Medulla oblongata (tissue), 1 donor: ENCODE results near the gene AQP4.

Source experiments
- DNase-seq: peaks from one replicate; pipeline ENCODE4 v3.0.0-alpha.2; 2015; ENCODE audit errors: extremely low spot score

AQP4 gene

GRCh38 chr18:26865557-26865956 is at the start of gene AQP4:
TSS of gene AQP4 (minus strand) at chr18:26865707. CDS start at chr18:26865689, 18 bp downstream.
- DNase-seq, result no peak

DNA sequence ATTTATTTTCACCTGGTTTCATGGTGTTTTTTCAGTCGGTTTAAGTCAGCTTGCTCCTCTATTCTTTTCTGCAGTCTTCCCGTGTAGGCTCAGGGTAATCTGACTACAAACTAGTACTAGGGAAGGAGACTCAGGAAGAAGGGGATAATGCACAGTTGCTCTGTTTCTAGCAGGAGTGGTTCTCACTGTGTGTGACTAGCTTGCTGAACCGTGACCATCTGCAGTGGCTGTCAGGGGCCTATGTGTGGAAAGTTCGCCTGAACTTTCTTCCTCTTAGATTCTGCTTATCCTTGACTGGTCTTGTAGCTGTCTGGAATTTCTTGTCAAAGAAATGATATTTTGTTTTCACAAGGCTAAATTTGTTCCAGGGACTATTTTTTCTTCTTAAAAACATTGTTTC is 46.3 kb upstream of the AQP4 start:
- no peak for DNase-seq

- DNase-seq, result peak; percentile 74
Observed at GRCh38 chr18:26909599-26910290, 44.2 kb upstream of the AQP4 start.

DNA sequence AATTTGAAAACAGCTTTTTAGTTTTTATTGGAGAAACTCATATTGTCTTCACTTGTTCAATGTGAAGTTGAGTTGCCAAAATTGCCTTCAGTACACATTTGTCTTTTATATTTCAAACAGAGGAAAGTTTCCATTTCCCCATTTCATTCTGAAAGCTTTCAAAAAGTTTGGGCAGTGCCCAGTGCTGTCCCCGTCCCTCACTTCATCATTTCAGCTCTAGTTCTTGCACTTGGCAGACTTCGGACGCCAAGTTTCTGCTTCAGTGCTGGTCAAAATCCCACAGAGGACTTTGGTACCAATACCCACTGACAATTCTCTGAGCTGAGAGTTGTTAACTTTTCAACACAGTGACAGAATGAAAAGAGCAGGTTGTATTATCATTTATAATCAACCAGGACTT is 43.4 kb upstream of the AQP4 start:
- DNase-seq, result peak; percentile 69

GRCh38 chr18:26902291-26902690 is 36.8 kb upstream of the AQP4 start:
- peak; percentile 59 for DNase-seq

DNA sequence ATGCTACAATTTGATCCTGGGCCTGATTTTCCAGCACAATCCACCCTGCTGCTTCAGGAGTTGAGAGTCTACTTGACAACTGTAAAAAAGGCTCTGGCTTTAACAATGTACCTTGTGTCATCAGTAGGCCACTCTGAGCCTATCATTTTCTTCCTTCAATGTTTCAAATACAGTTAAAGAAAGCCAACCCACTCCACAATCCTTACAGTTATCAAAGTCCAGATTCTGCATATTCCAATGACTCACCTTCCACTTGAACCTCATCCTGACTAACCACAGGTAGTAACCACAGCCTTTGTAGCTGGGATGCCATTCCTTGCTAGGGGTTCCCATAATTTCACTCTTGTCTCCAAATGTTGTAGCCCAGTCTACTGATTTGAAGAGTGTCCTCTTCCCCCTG is 35.5 kb upstream of the AQP4 start:
- no peak for DNase-seq

GRCh38 chr18:26894426-26894825 is 28.9 kb upstream of the AQP4 start:
- peak; percentile 51 for DNase-seq

- DNase-seq, result peak; percentile 84
Observed at GRCh38 chr18:26893996-26894395, 28.5 kb upstream of the AQP4 start.

DNA sequence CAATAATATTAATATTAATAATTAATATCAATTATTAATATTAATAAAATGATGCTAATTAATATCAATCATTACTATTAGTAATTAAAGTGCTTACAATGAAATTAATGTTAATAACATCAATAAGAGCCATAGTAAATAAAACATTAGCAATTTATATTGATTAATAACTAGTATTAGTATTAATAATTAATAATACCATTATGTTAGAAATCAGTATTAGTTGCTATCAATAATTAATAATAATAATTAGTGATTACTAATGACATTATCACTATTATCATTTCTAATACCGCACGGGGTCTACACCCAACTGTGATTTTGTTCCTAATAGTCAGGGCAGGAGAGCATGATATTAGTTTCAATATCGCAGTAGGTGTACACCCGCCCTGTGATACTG is 22.8 kb upstream of the AQP4 start:
- DNase-seq, result no peak

DNA sequence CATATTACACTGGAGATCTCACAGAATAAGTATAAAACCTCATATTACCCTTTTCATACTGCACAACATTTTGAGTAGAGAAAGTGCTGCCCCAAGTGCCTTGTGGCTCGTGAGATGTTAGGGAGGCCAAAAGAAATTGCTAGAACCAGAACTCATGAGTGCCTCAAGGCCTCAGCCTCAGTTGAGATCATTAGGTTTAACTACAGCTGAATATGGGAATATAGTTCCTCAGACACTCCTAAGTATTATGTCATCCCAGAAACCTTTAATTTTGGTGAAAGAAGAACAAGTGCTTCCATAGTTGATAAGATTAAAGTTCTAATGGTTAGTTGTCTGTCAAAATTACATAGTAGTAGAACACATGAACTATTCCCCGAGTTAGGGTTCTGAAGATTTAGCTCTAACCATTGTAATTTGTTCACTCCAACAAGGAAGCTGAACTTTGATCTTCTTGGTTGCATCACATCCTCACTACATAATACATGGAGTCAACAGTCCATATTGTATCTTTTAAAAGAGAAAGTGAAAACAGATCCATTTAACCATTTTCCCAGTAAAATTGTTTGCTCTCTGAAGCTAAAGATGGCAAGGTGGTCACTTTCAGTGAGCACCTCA is 9.6 kb upstream of the AQP4 start:
- no peak for DNase-seq

- no peak for DNase-seq
Observed at GRCh38 chr18:26874283-26874682, 8.8 kb upstream of the AQP4 start.

DNA sequence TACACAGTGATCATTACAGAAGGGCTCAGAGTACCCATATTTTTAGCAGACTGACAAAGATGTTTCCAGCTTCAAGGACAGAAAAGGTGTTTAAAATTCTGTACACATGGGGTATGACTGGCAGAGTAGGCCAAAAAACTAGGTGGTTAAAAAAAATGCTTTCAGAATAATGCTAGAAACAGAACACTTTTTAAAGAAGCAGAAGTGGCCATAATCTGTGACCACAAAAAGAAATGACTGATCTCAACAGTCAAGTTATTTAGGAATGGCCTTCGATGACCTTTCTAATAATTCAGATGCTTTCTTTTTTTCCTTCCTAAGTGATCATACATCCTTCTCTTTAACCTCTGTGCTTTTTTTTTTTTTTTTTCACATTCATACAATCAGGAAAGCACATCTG is 4.1 kb upstream of the AQP4 start:
- DNase-seq, result peak; percentile 42

- no peak for DNase-seq
Observed at GRCh38 chr18:26868968-26869586, 3.6 kb upstream of the AQP4 start.

- peak; percentile 69 for DNase-seq
Observed at GRCh38 chr18:26867471-26867870, 2.0 kb upstream of the AQP4 start.

GRCh38 chr18:26864658-26865057 is 849 bp downstream of the AQP4 start:
- DNase-seq, result no peak

DNA sequence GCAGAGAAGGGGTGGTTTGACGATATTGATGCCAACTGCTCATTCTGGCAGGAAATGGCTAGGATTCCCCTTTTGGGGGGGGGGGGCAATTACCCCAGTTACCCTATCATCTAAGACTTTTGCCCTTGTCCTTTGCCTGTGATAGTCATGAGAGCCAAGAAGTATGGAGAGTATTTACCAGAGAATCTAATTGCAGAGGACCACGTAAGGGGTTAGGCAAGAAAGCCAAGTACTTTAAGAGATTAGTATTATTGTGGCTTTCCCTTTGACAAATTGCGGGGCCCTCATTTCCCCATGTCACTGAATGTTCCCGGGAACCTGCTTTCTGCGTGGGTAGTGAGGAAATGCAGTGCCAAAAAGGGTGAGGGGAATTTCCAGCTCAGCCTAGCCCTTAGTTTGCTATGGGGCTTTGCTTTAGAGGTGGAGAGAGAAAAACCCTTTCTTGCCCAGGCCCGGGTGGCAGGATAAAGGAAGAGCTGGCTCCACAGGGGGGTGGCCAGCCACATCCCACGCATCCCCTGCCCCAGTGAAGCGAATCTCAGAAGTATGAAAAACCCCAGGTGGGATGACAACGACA is 1.5 kb downstream of the AQP4 start:
- DNase-seq, result no peak

DNA sequence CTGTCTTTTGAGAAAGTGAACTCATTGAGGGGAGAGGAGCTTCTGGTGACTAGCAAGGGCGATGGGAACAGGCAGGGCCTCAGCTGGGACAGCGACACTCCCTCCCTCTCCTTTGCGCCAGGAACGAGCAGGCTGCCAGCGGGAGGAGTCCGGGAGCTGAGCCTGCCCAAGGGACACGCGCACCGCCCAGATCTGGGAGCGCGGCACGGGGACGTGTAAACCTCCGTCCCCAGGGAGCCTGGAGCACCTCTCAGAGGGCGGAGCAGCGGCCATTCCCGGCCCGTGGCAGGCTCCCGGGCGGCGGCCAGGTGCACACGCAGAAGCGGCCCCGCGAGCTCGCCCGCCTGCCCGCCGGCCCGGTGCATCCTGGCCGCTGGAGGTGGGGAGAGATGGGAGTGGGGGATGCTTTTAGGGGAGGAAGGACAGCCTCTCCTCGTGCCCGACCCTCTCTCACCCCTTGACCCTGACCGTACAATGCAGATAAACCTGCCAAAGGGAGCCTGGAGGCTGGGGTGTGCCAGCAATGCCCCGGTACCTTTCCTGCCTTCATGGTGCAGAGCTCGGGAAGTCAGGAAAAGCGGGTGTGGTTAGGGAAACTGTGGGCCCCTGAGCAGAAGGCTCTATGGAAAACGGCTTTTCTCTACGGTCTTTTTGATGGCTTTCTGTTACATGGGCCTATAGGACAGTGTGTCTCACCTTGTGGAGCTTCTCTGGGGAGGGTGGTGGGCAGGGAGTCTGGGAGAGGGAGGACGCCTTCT is 2.2 kb downstream of the AQP4 start:
- peak; percentile 82 for DNase-seq

DNA sequence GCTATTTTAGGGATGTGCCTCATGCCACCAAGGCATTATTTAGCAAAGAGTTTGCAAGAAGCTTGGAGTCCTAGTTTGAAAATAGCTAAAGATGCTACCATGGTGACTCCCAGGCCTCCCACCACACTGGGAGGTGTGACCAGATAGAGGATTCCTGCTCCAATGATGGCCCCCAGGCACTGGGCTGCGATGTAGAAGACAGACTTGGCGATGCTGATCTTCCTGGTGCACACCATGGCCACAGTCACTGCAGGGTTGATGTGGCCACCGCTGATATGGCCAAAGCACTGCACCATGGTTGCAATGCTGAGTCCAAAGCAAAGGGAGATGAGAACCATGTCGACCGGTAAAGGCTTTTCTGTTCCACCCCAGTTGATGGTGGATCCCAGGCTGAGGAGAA is 3.4 kb downstream of the AQP4 start:
- DNase-seq, result no peak

DNA sequence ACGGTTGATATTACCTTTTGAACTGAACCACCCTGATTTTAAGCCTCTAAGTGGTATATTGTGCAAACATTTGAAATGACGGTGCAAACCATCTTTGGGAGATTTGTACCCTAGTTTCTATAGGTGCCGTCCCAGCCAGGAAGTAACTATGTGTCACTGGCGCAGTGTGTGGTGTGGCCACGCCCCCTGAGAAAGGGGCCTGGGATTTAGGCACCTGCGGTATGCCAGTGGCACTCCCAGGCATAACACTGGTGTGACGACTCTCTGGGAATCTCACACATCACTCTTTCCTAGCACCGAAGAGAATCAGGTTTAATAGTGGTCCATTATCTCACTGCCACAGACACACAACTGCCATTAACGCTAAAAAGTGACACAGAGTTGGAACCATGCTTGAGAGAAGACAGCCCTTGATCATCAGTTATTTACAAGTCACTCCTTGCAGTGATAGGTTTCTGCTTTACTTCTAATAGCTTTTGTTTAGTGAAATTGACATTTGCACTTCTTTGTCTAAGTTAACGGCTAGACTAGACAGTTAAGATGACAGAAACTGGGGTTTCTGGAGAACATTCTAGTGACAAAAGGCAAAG is 11.1 kb downstream of the AQP4 start:
- DNase-seq, result no peak

DNA sequence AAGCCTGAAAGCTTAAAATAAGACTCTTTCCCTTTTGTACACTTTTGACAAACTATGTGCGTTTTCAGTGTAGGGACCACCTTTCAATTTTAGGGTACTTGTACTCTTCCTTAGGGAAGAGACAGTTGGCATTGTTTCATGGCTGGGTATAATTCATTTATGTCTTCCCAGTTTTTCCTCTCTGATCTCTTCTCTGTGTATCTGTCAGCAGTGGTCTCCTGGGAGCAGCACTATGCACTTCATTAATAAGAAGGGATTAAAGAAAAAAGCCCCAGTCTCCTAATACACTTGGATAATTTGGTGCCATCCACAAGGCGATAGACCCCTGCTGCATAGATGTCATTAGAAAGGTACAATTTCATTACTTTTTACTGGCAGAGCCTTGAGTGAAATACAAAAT is 12.1 kb downstream of the AQP4 start:
- DNase-seq, result no peak

DNA sequence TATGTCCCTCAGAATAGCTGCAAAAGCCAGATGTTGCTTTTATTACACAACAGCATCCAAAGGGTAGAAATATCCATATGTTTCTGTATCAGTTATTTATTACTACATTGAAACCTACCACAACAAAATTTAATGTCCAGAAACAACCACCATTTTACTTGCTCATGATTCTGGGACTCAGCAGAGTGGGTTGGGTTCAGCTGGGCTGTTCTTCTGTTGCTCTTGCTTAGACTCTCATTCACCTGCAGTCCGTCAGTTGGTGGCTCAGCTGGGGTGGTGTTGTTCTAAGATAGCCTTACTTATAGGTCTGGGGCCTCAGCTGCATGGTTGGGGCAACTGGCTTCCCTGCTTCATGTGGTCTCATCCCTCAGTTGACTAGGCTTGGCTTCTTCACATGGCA is 21.7 kb downstream of the AQP4 start:
- DNase-seq, result no peak

DNA sequence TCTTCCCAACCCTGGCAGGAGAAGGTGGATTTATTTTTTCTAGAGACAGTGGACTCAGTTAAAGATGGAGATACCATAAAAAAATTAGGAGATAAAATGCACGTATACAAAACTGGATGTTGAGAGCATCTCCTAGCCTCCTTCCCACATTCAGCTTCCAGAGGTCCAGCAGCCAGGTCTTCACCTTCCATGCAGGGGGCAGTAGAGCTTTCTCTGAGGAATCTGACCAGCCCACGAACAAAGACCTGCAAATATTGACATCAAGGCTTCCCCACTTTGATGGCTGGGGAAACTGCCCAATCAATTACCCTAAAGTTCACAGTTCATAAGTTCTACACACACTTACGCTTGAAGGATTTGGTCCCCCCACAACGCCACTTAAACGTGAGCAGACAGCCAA is 24.5 kb downstream of the AQP4 start:
- no peak for DNase-seq
